GM08714 (cell line): ENCODE results near the gene XPO5.
A peak's percentile ranks its signal among the peaks of the same experiment; 100 is the strongest.
"Not testable (repeated sequence)": the region's sequence is repeated elsewhere in the genome, so short reads cannot be mapped to it uniquely, and the experiment has no call there.

ENCODE experiments used
- H3K4me3 ChIP-seq: fragments of 200-500 bp; sonication (Bioruptor generic); 2 replicates; pipeline ENCODE4 v1.5.1; 2014; ENCODE audit warnings: mild to moderate bottlenecking, low read length, inconsistent platforms
- ZNF274 ChIP-seq: IDR thresholded peaks from 2 replicates; pipeline ENCODE4 v1.6.1; 2012; ENCODE audit warnings: mild to moderate bottlenecking, low read depth, low read length

Gene XPO5

GRCh38 chr6:43608807-43609206, 33.0 kb upstream of the XPO5 start:
- H3K4me3 ChIP-seq, result no peak overlapping the region
- TF ChIP-seq ZNF274, result no peak

- no peak for TF ChIP-seq ZNF274
- H3K4me3 ChIP-seq, result no peak overlapping the region
Measured at GRCh38 chr6:43608310-43608763, 32.5 kb upstream of the XPO5 start.

- H3K4me3 ChIP-seq, result no peak overlapping the region
- no peak for TF ChIP-seq ZNF274
Measured at GRCh38 chr6:43606019-43606418, 30.2 kb upstream of the XPO5 start.

- H3K4me3 ChIP-seq, result no peak overlapping the region
- TF ChIP-seq ZNF274, result no peak
Measured at GRCh38 chr6:43604174-43604573, 28.3 kb upstream of the XPO5 start.

- TF ChIP-seq ZNF274, result no peak
- H3K4me3 ChIP-seq, result no peak overlapping the region
Measured at GRCh38 chr6:43600595-43600994, 24.8 kb upstream of the XPO5 start.

GRCh38 chr6:43593938-43594337, 18.1 kb upstream of the XPO5 start:
- no peak for TF ChIP-seq ZNF274
- H3K4me3 ChIP-seq, result no peak overlapping the region

- H3K4me3 ChIP-seq, result not testable (repeated sequence)
Measured at GRCh38 chr6:43589564-43589963, 13.7 kb upstream of the XPO5 start.

GRCh38 chr6:43588194-43588593, 12.4 kb upstream of the XPO5 start:
- H3K4me3 ChIP-seq, result no peak overlapping the region
- TF ChIP-seq ZNF274, result no peak

GRCh38 chr6:43584892-43585570, 9.2 kb upstream of the XPO5 start:
- no peak for TF ChIP-seq ZNF274
- no peak overlapping the region for H3K4me3 ChIP-seq

- no peak for TF ChIP-seq ZNF274
- no peak overlapping the region for H3K4me3 ChIP-seq
Measured at GRCh38 chr6:43582911-43583310, 7.1 kb upstream of the XPO5 start.

- no peak for TF ChIP-seq ZNF274
- H3K4me3 ChIP-seq, result peak overlapping the region; percentile 12; the same call in 1 of the 2 replicates
Measured at GRCh38 chr6:43579171-43579570, 3.3 kb upstream of the XPO5 start.

- no peak for TF ChIP-seq ZNF274
- peak overlapping the region; percentile 12 for H3K4me3 ChIP-seq
Measured at GRCh38 chr6:43578748-43579147, 2.9 kb upstream of the XPO5 start.

- peak overlapping the region; percentile 64 for H3K4me3 ChIP-seq
- TF ChIP-seq ZNF274, result no peak
Measured at GRCh38 chr6:43575105-43575771, 600 bp downstream of the XPO5 start.

- no peak for TF ChIP-seq ZNF274
- H3K4me3 ChIP-seq, result no peak overlapping the region
Measured at GRCh38 chr6:43572015-43572414, 3.8 kb downstream of the XPO5 start.

GRCh38 chr6:43570876-43571441, 4.9 kb downstream of the XPO5 start:
- no peak for TF ChIP-seq ZNF274
- H3K4me3 ChIP-seq, result no peak overlapping the region
